ENCODE results near the gene MAST2.

DNA sequence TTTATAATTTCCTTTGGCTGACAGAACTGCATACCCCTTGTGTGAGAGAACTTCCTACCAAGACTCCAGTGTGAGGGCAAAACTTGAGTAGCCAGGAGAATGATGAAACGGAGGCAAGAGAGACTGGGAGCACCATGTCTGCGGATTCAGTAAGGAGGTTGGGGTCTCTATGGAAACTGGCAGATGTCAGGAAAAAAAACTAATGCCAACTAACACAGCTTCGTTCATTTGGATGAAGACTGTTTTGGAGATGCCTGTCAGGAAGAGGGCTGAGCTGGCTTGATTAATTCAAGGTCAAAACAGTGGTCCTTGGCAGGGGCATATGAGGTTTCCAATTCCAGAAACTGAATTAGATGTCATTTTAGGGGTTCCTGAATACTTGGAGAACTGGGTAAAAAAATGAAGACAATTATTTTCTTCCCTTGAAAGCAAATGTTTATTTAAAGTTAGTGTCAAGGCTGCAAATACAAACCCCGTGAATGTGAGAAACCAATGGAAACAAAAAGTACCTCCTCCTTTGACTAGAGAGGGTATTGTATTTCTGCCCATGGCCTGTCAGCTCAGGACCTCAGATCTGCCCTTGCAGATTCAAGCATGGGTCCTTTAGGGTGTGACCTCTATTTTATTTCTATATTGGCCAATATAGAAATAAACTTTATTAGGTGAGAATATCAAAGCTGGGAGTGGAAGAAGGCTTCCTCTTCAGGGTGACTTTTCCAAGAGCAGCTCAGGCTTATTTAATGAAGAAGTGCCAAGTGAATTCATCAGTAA is 110.5 kb downstream of the MAST2 start:
- no peak for TF ChIP-seq POLR2A (IDR thresholded peaks at IDR 0.05; ENCODE audit: low read depth, low read length)
- TF ChIP-seq, protein P1, sequence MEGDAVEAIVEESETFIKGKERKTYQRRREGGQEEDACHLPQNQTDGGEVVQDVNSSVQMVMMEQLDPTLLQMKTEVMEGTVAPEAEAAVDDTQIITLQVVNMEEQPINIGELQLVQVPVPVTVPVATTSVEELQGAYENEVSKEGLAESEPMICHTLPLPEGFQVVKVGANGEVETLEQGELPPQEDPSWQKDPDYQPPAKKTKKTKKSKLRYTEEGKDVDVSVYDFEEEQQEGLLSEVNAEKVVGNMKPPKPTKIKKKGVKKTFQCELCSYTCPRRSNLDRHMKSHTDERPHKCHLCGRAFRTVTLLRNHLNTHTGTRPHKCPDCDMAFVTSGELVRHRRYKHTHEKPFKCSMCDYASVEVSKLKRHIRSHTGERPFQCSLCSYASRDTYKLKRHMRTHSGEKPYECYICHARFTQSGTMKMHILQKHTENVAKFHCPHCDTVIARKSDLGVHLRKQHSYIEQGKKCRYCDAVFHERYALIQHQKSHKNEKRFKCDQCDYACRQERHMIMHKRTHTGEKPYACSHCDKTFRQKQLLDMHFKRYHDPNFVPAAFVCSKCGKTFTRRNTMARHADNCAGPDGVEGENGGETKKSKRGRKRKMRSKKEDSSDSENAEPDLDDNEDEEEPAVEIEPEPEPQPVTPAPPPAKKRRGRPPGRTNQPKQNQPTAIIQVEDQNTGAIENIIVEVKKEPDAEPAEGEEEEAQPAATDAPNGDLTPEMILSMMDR (IDR thresholded peaks at IDR 0.05; ENCODE audit: extremely low read depth in 1 of 2, insufficient read depth in 1 of 2, low read depth in 1 of 2, low read length in 2 of 2): no peak

Data from endothelial cell of umbilical vein (primary cell).